AG04449 (cell line): ENCODE measurements around the gene MAN1A2.

ENCODE experiments used
- CTCF ChIA-PET: fragments of 350-600 bp; formaldehyde crosslinking; extraction: SDS; loops from one replicate; lab custom pipeline; 2021; ENCODE audit warnings: antibody characterized with exemption; lab: Yijun Ruan, JAX
- POLR2A ChIA-PET: fragments of 400-600, 350-600 bp; formaldehyde crosslinking; extraction: SDS; loops from one replicate; lab custom pipeline; 2020; ENCODE audit warnings: antibody characterized with exemption, inconsistent platforms; lab: Yijun Ruan, JAX
- DNase-seq: peaks from one replicate; pipeline ENCODE4 v3.0.0-alpha.2; 2010; ENCODE audit warnings: low read depth, low spot score
- H3K4me3 ChIP-seq: 2 replicates; pipeline ENCODE4 v1.5.1; 2011; ENCODE audit warnings: low read depth, mild to moderate bottlenecking, control low read depth, low read length
- TF ChIP-seq, protein P1 (sequence below): IDR thresholded peaks from one replicate; pipeline ENCODE4 v1.5.1; 2011; ENCODE audit warnings: mild to moderate bottlenecking, moderate library complexity, low read length, control low read depth, inconsistent platforms; ENCODE audit not compliant: insufficient read depth; ENCODE audit errors: missing control alignments

Gene MAN1A2

DNA sequence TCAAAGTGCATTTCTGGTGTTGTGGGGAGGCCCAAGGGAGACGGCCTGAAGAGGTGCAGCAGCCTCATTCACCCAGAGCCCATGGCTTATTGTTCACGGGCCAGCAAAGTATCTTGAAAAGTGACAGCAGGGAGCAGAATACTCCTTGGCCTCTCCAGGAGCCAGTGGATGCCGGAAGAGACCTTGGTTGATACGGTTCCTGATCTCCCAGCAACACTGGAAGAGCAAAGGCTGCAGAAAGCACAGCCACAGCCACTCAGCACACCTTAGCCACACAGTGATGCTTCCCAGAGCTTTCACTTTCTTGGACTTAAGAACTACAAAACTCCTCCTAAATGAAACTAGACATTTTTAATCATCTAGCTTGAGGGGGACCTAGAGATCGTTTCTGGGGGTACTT, 174.3 kb downstream of the MAN1A2 start:
- DNase-seq = no peak
- H3K4me3 ChIP-seq = no peak overlapping the region
- CTCF ChIA-PET = interaction anchor here (0.7 to 4.6 kb wide), 6 partner anchors 9 to 397 kb away, joined by 3 to 24 read pairs (median 4); no protein-coding TSS in a partner anchor
- POLR2A ChIA-PET = no interaction called here
- TF ChIP-seq, protein P1, sequence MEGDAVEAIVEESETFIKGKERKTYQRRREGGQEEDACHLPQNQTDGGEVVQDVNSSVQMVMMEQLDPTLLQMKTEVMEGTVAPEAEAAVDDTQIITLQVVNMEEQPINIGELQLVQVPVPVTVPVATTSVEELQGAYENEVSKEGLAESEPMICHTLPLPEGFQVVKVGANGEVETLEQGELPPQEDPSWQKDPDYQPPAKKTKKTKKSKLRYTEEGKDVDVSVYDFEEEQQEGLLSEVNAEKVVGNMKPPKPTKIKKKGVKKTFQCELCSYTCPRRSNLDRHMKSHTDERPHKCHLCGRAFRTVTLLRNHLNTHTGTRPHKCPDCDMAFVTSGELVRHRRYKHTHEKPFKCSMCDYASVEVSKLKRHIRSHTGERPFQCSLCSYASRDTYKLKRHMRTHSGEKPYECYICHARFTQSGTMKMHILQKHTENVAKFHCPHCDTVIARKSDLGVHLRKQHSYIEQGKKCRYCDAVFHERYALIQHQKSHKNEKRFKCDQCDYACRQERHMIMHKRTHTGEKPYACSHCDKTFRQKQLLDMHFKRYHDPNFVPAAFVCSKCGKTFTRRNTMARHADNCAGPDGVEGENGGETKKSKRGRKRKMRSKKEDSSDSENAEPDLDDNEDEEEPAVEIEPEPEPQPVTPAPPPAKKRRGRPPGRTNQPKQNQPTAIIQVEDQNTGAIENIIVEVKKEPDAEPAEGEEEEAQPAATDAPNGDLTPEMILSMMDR = no peak

DNA sequence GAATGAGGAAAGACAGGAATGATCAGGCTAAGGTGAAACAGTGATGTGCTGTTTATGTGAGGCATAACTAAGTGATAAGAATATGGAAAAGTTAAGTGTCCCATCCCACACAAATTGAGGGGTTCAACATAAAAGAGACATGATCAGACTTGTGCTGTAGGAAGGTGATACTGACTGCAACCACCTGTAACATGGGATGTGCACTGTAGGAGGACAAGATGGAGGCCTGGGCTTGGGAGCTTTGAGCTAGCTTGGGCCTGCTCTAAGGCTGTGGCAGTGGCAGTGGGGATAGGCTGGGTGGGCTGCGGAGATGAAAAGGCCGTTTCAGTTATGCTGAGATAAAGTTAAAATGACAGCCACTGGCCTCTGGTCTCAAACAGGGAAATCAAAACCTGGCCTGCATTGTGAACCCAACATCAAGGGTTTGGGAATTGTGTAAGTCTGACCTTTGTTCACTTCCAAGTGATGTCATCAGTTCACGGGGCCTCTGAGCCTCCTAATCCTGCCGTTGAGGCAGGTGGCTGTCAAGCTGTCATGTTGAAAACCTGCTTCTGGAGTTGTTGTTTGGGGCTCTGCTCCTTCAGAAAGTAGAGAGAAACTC, 177.4 kb downstream of the MAN1A2 start:
- TF ChIP-seq, protein P1 = no peak
- ChIA-PET CTCF (interaction anchor here (2.7 to 10.7 kb wide), 2 partner anchors 9 to 210 kb away, joined by 14 to 124 read pairs; no protein-coding TSS in a partner anchor), POLR2A (no interaction called here)
- DNase-seq = no peak
- no peak overlapping the region for H3K4me3 ChIP-seq

DNA sequence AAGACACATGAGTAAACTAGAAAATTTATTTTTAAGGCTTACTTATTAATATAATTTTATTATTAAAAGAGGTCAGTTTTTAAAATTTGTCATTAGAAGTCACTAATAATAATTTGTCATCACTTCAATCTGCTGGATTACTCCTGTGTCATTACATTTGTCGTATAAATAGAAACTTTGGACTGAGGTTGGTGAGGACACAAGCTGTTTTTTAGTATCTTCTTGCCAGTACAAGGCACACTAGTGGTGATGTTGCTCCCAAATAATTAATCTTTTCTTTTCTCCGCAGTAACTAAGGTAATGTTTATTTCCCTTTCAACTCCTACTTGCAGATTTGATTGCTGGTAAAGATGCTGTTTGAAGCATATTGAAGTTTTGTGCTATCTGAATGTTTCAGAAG, 179.2 kb downstream of the MAN1A2 start:
- H3K4me3 ChIP-seq = no peak overlapping the region
- TF ChIP-seq, protein P1 = no peak
- DNase-seq = no peak
- POLR2A ChIA-PET = no interaction called here
- CTCF ChIA-PET = interaction anchor here (1.0 to 10.7 kb wide), 2 partner anchors 11 to 207 kb away, joined by 3 to 124 read pairs; no protein-coding TSS in a partner anchor

DNA sequence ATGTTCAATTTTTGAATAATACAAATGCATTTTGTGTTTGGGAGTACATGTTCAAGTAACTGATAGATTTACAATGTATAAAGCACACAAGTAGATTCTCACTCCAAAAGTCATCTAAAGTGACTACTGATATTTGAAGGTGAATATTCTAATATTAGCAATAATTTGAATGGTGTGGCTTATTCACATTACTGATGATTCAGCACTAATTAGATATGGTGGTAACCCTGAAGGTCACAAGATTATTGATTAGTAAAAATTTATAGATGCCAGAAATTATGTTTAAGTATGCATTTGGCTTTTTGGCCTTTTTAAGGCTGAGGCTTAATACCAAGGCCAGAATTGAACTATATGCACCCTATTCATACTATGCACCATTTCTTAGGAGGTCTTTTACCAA, 186.2 kb downstream of the MAN1A2 start:
- DNase-seq = no peak
- TF ChIP-seq, protein P1 = no peak
- ChIA-PET POLR2A (no interaction called here), CTCF (no interaction called here)
- no peak overlapping the region for H3K4me3 ChIP-seq

DNA sequence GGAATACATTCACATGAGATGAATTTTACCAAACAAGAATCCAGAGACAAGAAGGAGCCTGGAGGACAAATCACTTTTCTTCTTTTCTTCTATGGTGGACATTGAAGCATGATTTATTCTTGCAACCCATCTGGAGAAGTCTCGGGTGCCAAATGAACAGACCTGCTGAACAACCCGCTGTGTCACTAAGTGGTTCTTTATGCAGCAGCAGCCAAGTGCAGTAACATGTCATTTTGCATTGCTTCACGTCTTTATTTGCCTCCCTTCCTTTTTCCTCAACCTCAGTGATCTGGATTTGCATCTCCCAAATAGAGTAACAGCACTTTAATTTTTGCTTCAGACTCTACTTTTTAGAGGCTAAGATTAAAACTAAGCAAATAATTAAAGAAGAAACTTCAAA, 188.6 kb downstream of the MAN1A2 start:
- DNase-seq = no peak
- TF ChIP-seq, protein P1 = no peak
- POLR2A ChIA-PET = no interaction called here
- H3K4me3 ChIP-seq = no peak overlapping the region
- CTCF ChIA-PET = interaction anchor here (1.3 kb wide), 1 partner anchor 21 kb away, joined by 5 read pairs; no protein-coding TSS in a partner anchor

DNA sequence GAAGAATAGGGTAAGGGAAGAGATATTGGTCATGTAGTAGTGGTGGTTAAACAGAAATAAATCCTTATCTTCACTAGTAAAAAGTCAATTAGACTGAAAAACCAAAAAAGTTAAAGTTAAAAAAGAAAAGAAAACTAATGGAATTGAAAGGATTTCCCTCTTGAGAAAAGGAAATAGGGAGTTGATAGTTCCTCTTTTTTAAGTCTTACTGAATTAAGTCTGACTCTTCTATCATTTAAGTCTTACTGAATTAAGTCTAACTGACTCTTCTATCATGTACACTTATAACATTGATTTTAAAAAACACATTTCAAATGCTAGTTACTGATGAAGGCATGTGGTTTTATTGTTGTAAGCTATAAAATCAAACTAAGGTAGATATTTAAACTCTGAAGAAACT, 189.1 kb downstream of the MAN1A2 start:
- DNase-seq = no peak
- ChIA-PET CTCF (interaction anchor here (1.6 kb wide), 2 partner anchors 21 to 198 kb away, joined by 4 to 7 read pairs; no protein-coding TSS in a partner anchor), POLR2A (no interaction called here)
- TF ChIP-seq, protein P1 = no peak
- H3K4me3 ChIP-seq = no peak overlapping the region
